Cardiac fibroblast (primary cell): ENCODE data around the gene NUDT16.

Source experiments
- DNase-seq, 2 donors: peaks; one replicate each; pipeline versions ENCODE4 v3.0.0 to v3.0.0-alpha.2; 2010; ENCODE audit warnings: low read depth in 2 of 2
- H3K4me3 ChIP-seq, 2 donors: replicated peaks in 1 of 2; 1 replicate in 1 of 2; 2 replicates in 1 of 2; pipeline ENCODE4 v1.5.1; 2011; ENCODE audit warnings: low read depth in 2 of 2, low read length in 2 of 2, mild to moderate bottlenecking in 2 of 2, moderate library complexity in 1 of 2
- TF ChIP-seq, protein P1 (sequence below): IDR thresholded peaks from one replicate; pipeline ENCODE4 v1.5.1; 2011; ENCODE audit warnings: low read depth, mild to moderate bottlenecking, low read length, inconsistent platforms

Gene NUDT16

DNA sequence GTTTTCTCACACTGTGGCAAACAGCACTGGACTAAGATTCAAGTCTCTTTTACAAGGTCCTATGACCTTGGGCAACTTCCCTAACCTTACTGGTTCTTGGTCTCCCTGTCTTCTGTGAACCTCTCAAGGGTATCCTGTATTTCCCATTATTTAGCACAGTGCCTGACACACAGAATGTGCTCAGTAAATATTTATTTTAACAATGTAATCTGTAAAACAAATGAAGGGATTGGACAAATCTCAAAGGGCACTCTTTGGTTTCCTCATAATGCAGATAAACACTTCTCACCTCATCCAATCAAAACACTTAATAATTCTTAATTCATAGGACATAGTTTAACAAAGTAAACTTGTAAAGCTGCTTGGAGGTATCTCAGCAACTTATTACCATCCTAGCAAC is 12.8 kb downstream of the NUDT16 start:
- no peak overlapping the region for H3K4me3 ChIP-seq
- no peak for DNase-seq

DNA sequence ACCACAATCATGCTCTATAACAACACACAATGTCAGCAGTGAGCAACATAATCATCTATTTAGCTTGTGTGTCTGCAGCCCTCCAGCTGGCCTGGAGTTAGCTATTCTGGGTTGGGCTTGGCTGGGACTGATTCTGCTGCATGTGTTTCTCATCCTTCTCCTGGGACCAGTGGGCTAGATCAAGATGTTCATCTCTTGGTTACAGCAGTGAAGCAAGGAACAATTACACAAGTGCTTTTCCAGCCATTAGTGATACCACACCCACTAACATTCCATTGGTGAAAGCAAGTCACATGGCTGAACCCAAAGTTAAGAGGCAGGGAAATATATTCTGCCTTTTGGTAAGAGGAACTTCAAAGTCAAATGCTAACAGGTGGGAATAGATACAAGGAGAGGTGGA is 14.6 kb downstream of the NUDT16 start:
- peak; percentile 38 to 76 for DNase-seq
- no peak overlapping the region for H3K4me3 ChIP-seq
- TF ChIP-seq, protein P1, sequence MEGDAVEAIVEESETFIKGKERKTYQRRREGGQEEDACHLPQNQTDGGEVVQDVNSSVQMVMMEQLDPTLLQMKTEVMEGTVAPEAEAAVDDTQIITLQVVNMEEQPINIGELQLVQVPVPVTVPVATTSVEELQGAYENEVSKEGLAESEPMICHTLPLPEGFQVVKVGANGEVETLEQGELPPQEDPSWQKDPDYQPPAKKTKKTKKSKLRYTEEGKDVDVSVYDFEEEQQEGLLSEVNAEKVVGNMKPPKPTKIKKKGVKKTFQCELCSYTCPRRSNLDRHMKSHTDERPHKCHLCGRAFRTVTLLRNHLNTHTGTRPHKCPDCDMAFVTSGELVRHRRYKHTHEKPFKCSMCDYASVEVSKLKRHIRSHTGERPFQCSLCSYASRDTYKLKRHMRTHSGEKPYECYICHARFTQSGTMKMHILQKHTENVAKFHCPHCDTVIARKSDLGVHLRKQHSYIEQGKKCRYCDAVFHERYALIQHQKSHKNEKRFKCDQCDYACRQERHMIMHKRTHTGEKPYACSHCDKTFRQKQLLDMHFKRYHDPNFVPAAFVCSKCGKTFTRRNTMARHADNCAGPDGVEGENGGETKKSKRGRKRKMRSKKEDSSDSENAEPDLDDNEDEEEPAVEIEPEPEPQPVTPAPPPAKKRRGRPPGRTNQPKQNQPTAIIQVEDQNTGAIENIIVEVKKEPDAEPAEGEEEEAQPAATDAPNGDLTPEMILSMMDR: no peak

More for the DNA sequence above, 12.8 kb downstream of the NUDT16 start:
- TF ChIP-seq, protein P1: no peak

DNA sequence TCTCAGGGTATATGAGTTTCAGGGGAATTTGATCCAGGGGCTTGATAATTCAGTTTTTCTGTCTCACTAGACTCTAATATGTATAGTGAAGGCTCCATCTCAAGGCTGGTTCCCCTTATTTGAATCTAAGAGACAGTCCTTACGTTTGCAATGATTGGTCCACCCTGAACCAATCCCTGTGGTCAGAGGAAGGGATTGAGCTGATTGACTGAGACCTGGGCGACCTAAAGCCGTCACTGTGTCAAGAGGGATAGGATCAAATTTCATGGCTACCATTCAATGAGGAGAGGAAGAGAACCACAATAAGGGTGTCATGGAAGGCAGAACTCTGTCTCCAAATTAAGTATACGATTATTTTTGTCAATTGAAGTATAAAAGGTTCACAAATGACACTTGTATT is 16.3 kb downstream of the NUDT16 start:
- no peak for DNase-seq
- H3K4me3 ChIP-seq: no peak overlapping the region
- TF ChIP-seq, protein P1: no peak

DNA sequence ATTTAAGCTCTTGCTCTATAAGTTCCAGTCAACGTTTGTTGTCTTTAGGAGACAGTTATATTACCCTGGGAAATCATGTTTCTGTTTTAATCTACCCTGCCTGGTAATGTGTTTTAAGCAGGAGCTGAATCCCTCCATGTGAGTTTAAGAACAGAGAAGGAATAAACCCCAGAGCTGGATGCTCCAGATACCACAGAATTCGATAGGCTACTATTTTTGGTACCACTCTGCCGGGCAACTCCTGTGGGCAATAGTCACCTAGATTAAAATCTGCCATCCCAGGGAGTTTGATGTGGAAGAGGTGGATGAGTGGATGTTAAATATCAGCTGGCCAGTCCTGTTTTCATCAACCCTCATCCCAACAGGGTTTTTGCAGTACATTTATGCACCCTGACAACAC is 20.4 kb downstream of the NUDT16 start:
- DNase-seq: no peak
- TF ChIP-seq, protein P1: no peak
- no peak overlapping the region for H3K4me3 ChIP-seq

DNA sequence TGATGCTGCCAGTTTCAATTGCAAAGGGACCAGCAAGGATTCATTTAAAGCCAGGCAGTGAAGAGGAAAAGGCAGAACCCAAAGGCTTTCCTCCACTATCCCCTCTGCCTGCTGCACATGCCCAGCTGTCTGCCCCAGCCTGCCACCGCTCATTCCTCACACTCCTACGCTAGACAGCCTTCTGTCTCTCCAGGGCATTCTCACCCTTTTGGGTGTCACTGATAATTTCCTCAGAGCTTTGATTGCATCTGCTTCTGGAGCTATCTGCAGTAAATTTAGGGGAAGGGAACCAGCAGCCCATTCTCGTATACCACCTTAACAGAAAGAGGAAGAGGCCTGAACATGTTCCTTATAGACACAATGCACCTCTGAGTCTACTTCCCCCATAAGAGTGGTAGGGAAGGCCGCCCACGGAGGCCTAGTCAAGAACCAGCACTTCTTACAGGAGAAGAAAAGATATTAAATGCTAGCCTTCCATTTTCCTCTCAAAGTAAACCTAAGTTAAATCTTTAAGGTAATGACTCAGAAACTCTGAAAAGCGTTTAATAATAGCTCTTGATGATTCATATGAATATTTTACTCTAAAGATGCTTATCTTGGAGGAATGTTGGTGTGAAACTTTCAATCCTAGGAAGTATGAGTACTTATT is 20.9 kb downstream of the NUDT16 start:
- TF ChIP-seq, protein P1: no peak
- H3K4me3 ChIP-seq: no peak overlapping the region
- DNase-seq: peak; percentile 24 to 57

DNA sequence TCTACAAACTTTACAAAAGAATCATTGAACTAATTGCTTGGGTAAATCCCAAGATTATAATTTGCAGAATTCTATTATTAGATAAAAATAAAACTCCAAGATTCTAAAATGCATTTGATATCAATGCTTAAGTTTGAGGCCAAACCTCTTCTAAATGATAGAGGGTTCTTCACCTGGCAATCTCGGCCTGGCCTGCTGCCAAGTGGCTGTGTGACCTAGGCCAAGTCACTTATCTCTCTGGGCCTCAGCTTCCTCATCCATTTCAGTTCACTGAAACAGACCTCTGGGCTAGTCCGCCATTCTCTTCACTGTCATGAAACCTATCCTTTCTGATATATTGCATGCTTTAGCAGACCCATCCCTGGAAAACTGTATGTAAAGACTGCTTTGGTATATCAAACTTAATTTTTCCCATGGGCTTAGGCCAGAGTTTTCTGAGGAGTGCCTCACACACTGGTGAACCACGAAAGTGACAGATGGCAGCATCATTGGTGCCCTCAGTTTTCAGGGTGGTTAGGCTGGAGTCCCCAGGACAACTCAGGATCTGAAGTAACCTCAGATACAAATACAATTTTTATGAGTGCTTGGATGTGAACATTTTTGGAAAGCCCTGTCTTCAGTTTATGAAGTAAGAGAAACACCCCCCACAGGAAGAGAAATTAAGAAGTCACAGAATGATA is 21.8 kb downstream of the NUDT16 start:
- TF ChIP-seq, protein P1: no peak
- H3K4me3 ChIP-seq: no peak overlapping the region
- no peak for DNase-seq
